GM23248 (cell line): Measurements from ENCODE around the gene TMEM14A. TPM values are rescaled to one million over a fixed set of nuclear protein-coding genes. Genes with fewer than 3 reads are reported as not detected.

ENCODE experiments used
- DNase-seq: peaks from one replicate; pipeline ENCODE4 v3.0.0-alpha.2; 2015
- H2AFZ ChIP-seq: fragments of 200-600 bp; sonication (generic); 2 replicates; pipeline ENCODE4 v1.6.1; 2016; ENCODE audit warnings: antibody characterized with exemption
- H3F3A ChIP-seq: fragments of 200-600 bp; sonication (generic); 2 replicates; pipeline ENCODE4 v1.6.1; 2016; ENCODE audit warnings: mild to moderate bottlenecking, antibody characterized with exemption, mixed run types; ENCODE audit not compliant: insufficient read depth
- H3K27ac ChIP-seq: fragments of 200-600 bp; sonication (generic); 2 replicates; pipeline ENCODE4 v1.5.1; 2016; ENCODE audit warnings: mild to moderate bottlenecking
- H3K27me3 ChIP-seq: fragments of 200-600 bp; sonication (generic); replicated peaks from 2 replicates; pipeline ENCODE4 v1.6.1; 2016; ENCODE audit warnings: mild to moderate bottlenecking; ENCODE audit not compliant: insufficient read depth
- H3K36me3 ChIP-seq: fragments of 200-600 bp; sonication (generic); 2 replicates; pipeline ENCODE4 v1.6.1; 2016; ENCODE audit warnings: low read depth, mild to moderate bottlenecking
- H3K4me1 ChIP-seq: fragments of 200-600 bp; sonication (generic); 2 replicates; pipeline ENCODE4 v1.6.1; 2016; ENCODE audit warnings: mild to moderate bottlenecking; ENCODE audit not compliant: insufficient read depth
- H3K4me2 ChIP-seq: fragments of 200-600 bp; sonication (generic); one replicate; pipeline ENCODE4 v1.6.1; 2016; ENCODE audit warnings: mild to moderate bottlenecking; ENCODE audit not compliant: unreplicated experiment
- H3K4me3 ChIP-seq: fragments of 200-600 bp; sonication (generic); 2 replicates; pipeline ENCODE4 v1.5.1; 2016; ENCODE audit warnings: mild to moderate bottlenecking
- H3K79me2 ChIP-seq: fragments of 200-600 bp; sonication (generic); 2 replicates; pipeline ENCODE4 v1.6.1; 2016; ENCODE audit warnings: mild to moderate bottlenecking; ENCODE audit not compliant: insufficient read depth
- H3K9ac ChIP-seq: fragments of 200-600 bp; sonication (generic); 2 replicates; pipeline ENCODE4 v1.6.1; 2016; ENCODE audit warnings: mild to moderate bottlenecking
- H3K9me2 ChIP-seq: fragments of 200-600 bp; sonication (generic); 2 replicates; pipeline ENCODE4 v1.6.1; 2016; ENCODE audit warnings: mixed run types, mild to moderate bottlenecking, moderate library complexity; ENCODE audit not compliant: insufficient read depth
- H3K9me3 ChIP-seq: fragments of 200-600 bp; sonication (generic); one replicate; pipeline ENCODE4 v1.6.1; 2017; ENCODE audit warnings: low read depth
- H4K20me1 ChIP-seq: fragments of 200-600 bp; sonication (generic); 2 replicates; pipeline ENCODE4 v1.6.0; 2016; ENCODE audit not compliant: insufficient read depth
- EZH2 ChIP-seq: fragments of 200-600 bp; sonication (generic); IDR thresholded peaks from 2 replicates; pipeline ENCODE4 v1.6.1; 2018; ENCODE audit warnings: antibody characterized with exemption, mild to moderate bottlenecking; ENCODE audit not compliant: insufficient read depth, poor library complexity, severe bottlenecking
- EZH2phosphoT487 ChIP-seq: fragments of 200-600 bp; sonication (generic); IDR thresholded peaks from 2 replicates; pipeline ENCODE4 v1.6.1; 2018; ENCODE audit warnings: antibody characterized with exemption, moderate library complexity, mild to moderate bottlenecking, low read depth; ENCODE audit not compliant: insufficient read depth
- WGBS, 2 experiments: methylation state at CpG; one replicate each; pipeline ENCODE4 v1.1.6; 2015 to 2017; ENCODE audit warnings: low lambda C conversion rate in 2 of 2, low coverage in 1 of 2; ENCODE audit errors: missing lambda C conversion rate in 2 of 2; 5-methylcytosine and 5-hydroxymethylcytosine counted together
- in situ Hi-C: fragments of 300-500 bp; cut with MboI; formaldehyde crosslinking; loops from 2 replicates; pipeline ENCODE4 v1.15.0; 2020
- polyA plus RNA-seq: library from polyadenylated mRNA; unstranded; fragments of >200 nt; fragmentation: Nextera tagmentation; extraction: Ambion mirVana; gene quantifications from 2 replicates; pipeline ENCODE4 v1.2.1, GENCODE V29; 2016
- total RNA-seq: library from RNA; depleted of rRNA; stranded (reverse); fragments of >200 nt; shearing (Covaris generic); gene quantifications from 2 replicates; pipeline ENCODE4 v1.2.3, GENCODE V29; 2014

Gene TMEM14A
- total and polyA plus RNA-seq, 2 experiments from 2014 or later = 64.0 to 95.1 TPM

- in situ Hi-C loops = no loop called here
- DNase-seq = no peak
- H3K4me1 ChIP-seq = peaks cover 15% of the 10 kb centered on the region
- no peaks in the 10 kb centered on the region for H3K79me2 ChIP-seq
- no peaks in the 10 kb centered on the region for H3K27me3 ChIP-seq
- WGBS, 2 experiments = 70 to 72% methylated on average over 4 of the region's 4 CpGs
- H3K9me2 ChIP-seq = no peaks in the 10 kb centered on the region
- H3K4me3 ChIP-seq = no peak overlapping the region
- peaks cover 16% of the 10 kb centered on the region; the same call in 1 of the 2 replicates for H3F3A ChIP-seq
- no peaks in the 10 kb centered on the region for H4K20me1 ChIP-seq
- H3K9me3 ChIP-seq = no peaks in the 10 kb centered on the region
- no peak overlapping the region for H3K9ac ChIP-seq
- H3K36me3 ChIP-seq = no peaks in the 10 kb centered on the region
- TF ChIP-seq EZH2phosphoT487 (no peak), EZH2 (no peak)
- no peak overlapping the region for H3K4me2 ChIP-seq
- H2AFZ ChIP-seq = no peak overlapping the region
- H3K27ac ChIP-seq = no peak overlapping the region
Observed at GRCh38 chr6:52644253-52644652, 26.7 kb upstream of the TMEM14A start.

- no peaks in the 10 kb centered on the region for H3K36me3 ChIP-seq
- peaks cover 24% of the 10 kb centered on the region for H3K4me1 ChIP-seq
- no peak overlapping the region for H3K27ac ChIP-seq
- in situ Hi-C loops = no loop called here
- no peak overlapping the region for H3K9ac ChIP-seq
- H3K4me3 ChIP-seq = no peak overlapping the region
- WGBS, 2 experiments = 92 to 97% methylated on average over 4 of the region's 4 CpGs
- H2AFZ ChIP-seq = no peak overlapping the region
- H3K9me3 ChIP-seq = no peaks in the 10 kb centered on the region
- no peaks in the 10 kb centered on the region for H3K27me3 ChIP-seq
- no peaks in the 10 kb centered on the region for H3K79me2 ChIP-seq
- DNase-seq = no peak
- H3K4me2 ChIP-seq = no peak overlapping the region
- H3K9me2 ChIP-seq = no peaks in the 10 kb centered on the region
- no peaks in the 10 kb centered on the region for H4K20me1 ChIP-seq
- TF ChIP-seq EZH2phosphoT487 (no peak), EZH2 (no peak)
- H3F3A ChIP-seq = peaks cover 27% of the 10 kb centered on the region; the same call in 1 of the 2 replicates
Observed at GRCh38 chr6:52645976-52646375, 24.9 kb upstream of the TMEM14A start.

- no peaks in the 10 kb centered on the region for H3K27me3 ChIP-seq
- in situ Hi-C loops = no loop called here
Observed at GRCh38 chr6:52647199-52647598, 23.7 kb upstream of the TMEM14A start.

GRCh38 chr6:52649536-52650160 lies 21.3 kb upstream of the TMEM14A start:
- Histone ChIP-seq H3K27me3 (no peaks in the 10 kb centered on the region), H2AFZ (0 out of 2 replicates have a peak overlapping the region, but pooled peaks have one; percentile 13), H3K27ac (no peak overlapping the region), H3K9me3 (no peaks in the 10 kb centered on the region), H3K36me3 (no peaks in the 10 kb centered on the region), H3K4me2 (no peak overlapping the region), H3K9ac (no peak overlapping the region), H3K4me3 (no peak overlapping the region), H3F3A (peaks cover 27% of the 10 kb centered on the region; the same call in 1 of the 2 replicates), H3K9me2 (no peaks in the 10 kb centered on the region), H3K4me1 (peaks cover 21% of the 10 kb centered on the region), H3K79me2 (no peaks in the 10 kb centered on the region), H4K20me1 (no peaks in the 10 kb centered on the region)
- in situ Hi-C loops = no loop called here
- peak; percentile 59 for DNase-seq
- WGBS, 2 experiments = 6 to 8% methylated on average over 2 of the region's 2 CpGs
- TF ChIP-seq EZH2phosphoT487 (no peak), EZH2 (no peak)

More at GRCh38 chr6:52647199-52647598, 23.7 kb upstream of the TMEM14A start:
- no peak overlapping the region for H3K4me3 ChIP-seq
- H3K9me2 ChIP-seq = no peaks in the 10 kb centered on the region
- peak overlapping the region; percentile 5 for H3K4me2 ChIP-seq
- no peaks in the 10 kb centered on the region for H3K79me2 ChIP-seq
- H3K4me1 ChIP-seq = peaks cover 24% of the 10 kb centered on the region
- peak overlapping the region; percentile 14; the same call in 1 of the 2 replicates for H3K9ac ChIP-seq
- H3K27ac ChIP-seq = peak overlapping the region; percentile 70
- no peaks in the 10 kb centered on the region for H3K36me3 ChIP-seq
- H2AFZ ChIP-seq = peak overlapping the region; percentile 31
- TF ChIP-seq EZH2 = no peak
- no peak for TF ChIP-seq EZH2phosphoT487
- 63 to 64% methylated on average over 3 of the region's 3 CpGs for WGBS, 2 experiments
- H3F3A ChIP-seq = peaks cover 27% of the 10 kb centered on the region; the same call in 1 of the 2 replicates
- H3K9me3 ChIP-seq = no peaks in the 10 kb centered on the region
- peak; percentile 87 for DNase-seq
- H4K20me1 ChIP-seq = no peaks in the 10 kb centered on the region
